GM21367 (cell line): ENCODE results near the gene TRIM37.

Experiments used
- ATAC-seq: cut with Tn5 transposase; IDR thresholded peaks from one replicate; pipeline ENCODE4 v1.9.1; 2021; ENCODE audit not compliant: unreplicated experiment

TRIM37 gene

GRCh38 chr17:58947824-58948223, 158.9 kb downstream of the TRIM37 start:
- no peak for ATAC-seq

- no peak for ATAC-seq
Measured at GRCh38 chr17:58947411-58947810, 159.3 kb downstream of the TRIM37 start.

GRCh38 chr17:58944166-58944565, 162.5 kb downstream of the TRIM37 start:
- no peak for ATAC-seq

- no peak for ATAC-seq
Measured at GRCh38 chr17:58936295-58936694, 170.4 kb downstream of the TRIM37 start.

DNA sequence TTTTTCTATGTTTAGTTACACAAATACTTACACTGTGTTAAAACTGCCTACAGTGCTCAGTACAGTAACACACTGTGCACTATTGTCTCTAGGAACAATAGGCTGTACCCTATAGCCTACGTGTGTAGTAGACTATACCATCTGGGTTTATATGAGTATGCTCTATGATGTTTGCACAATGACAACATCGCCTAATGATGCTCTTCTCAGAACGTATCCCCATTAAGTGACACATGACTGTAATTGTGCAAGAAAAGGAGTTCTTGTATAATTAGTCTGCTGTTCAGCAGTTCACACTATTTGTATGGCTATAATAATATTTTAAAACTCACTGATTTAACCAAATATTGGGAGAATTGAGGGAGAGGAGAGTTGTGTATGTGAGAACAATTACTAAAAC, 173.7 kb downstream of the TRIM37 start:
- ATAC-seq = no peak
